ENCODE results near the gene MYT1.

DNA sequence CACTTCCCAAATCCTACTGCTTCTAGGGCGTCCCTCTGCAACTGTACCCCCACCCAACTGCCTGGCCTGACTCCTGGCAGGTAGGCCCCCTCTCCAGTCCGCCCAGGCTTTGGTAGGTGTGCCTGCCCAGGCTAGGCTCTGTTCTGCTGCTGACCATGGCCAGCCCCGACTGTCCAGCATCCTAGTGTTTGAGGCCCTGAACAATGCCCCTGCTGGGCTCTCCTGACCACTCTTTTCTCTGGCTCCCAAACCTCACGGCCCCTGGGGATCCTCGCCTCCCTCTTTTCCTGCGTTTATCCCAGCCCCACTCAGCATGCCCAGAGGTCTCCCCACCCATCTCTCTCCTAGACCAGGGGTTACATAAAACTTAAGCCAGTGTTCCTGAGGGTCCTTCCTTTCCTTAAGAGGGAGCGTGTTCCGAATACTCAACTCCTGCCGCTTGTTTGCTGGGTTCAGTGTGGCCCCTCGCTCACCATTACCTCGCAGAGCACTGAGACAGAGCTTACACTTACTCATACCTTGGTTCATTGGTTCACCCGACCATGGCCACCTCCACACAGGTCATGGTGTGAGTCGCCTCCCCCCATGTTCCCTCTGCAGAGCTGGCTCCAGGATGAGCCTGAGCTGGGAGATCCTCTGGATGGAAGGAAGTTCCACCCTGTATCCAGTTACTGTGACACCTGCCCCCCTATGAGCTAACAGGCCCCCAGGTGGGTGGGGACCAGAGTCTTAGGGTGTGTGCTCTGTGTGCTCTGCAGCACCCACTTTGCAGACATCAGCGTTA is 21.0 kb upstream of the MYT1 start:
- TF ChIP-seq EZH2 (optimal IDR thresholded peaks at IDR 0.05; ENCODE audit: low read depth, low read length) (no peak), EZH2phosphoT487 (IDR thresholded peaks at IDR 0.05; ENCODE audit: low read length) (no peak)
- TF ChIP-seq, protein P1, sequence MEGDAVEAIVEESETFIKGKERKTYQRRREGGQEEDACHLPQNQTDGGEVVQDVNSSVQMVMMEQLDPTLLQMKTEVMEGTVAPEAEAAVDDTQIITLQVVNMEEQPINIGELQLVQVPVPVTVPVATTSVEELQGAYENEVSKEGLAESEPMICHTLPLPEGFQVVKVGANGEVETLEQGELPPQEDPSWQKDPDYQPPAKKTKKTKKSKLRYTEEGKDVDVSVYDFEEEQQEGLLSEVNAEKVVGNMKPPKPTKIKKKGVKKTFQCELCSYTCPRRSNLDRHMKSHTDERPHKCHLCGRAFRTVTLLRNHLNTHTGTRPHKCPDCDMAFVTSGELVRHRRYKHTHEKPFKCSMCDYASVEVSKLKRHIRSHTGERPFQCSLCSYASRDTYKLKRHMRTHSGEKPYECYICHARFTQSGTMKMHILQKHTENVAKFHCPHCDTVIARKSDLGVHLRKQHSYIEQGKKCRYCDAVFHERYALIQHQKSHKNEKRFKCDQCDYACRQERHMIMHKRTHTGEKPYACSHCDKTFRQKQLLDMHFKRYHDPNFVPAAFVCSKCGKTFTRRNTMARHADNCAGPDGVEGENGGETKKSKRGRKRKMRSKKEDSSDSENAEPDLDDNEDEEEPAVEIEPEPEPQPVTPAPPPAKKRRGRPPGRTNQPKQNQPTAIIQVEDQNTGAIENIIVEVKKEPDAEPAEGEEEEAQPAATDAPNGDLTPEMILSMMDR (IDR thresholded peaks at IDR 0.05; ENCODE audit: low read length), result no peak
